Measurements from ENCODE around the gene PTCH2.

The PTCH2 gene

DNA sequence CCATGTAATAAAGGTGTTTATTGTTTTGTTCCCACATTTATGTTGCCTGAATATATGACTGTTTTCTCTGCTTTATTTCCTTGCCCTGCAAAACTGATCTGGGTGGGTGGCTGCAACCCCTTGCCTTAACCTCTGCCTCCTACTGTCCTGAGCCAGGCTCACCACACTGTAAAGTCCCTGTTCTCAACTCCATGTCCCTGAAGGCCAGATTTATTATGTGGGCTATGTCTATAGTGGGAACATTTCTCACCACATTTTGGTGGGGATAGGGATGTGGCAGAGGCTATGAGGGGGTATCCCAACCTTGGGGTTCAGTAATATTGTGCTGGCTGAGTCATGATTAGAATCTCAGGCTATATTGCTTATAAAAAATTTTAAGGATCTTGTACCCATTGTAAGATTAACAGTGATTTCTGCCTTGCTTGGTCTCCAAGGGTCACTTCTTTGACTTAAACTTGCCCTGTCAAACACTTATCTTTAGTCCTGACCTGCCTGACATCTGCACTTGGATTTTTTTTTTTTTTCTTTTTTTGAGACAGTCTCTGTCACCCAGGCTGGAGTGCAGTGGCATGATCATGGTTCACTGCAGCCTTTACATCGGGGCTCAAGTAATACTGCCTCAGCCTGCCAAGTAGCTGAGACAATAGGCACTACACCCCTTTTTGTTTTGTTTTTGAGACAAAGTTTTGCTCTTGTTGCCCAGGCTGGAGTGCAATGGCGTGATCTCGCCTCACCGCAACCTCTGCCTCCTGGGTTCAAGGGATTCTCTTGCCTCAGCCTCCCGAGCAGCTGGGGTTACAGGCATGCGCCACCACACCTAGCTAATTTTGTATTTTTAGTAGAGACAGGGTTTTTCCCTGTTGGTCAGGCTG, 64.1 kb downstream of the PTCH2 start:
- DNase-seq (ENCODE audit: low read depth) = no peak

DNA sequence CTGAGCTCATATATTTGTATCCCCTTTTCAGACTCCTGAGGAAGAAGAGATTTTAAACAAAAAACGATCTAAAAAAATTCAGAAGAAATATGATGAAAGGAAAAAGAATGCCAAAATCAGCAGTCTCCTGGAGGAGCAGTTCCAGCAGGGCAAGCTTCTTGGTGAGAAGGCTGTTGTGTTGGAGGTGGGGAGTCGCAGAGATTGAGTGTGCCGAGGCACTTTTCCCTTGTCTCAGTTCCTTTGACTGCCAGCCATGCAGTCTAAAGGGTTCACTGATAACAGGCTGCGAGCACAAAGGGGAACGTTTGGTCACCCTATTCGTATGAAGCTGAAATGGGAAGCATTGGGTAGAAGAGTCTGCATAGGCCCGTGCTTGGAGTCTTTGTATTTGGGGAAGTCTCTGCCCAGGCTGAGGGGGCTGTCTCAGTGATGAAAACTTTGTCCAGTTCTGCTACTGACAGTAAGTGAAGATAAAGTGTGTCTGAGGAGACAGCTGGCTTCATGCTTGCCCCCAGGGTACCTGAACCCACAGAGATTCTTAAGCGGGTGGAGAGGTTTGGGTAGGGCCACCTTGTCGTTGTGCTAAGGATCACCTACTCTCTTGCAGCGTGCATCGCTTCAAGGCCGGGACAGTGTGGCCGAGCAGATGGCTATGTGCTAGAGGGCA, 65.0 kb downstream of the PTCH2 start:
- no peak for DNase-seq (ENCODE audit: low read depth)

DNA sequence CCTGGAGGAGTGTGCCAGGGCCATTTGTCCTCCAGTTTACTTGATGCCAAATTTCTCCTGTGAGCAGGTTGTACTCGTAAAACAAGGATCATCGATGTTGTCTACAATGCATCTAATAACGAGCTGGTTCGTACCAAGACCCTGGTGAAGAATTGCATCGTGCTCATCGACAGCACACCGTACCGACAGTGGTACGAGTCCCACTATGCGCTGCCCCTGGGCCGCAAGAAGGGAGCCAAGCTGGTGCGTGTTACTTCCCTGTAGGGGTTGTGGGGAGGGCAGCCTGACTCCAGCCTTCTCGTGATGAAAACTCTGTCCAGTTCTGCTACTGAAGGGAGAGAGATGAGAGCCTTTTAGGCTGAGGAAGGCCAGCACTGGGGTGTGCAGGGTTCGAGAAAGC, 65.5 kb downstream of the PTCH2 start:
- no peak for DNase-seq (ENCODE audit: low read depth)

DNA sequence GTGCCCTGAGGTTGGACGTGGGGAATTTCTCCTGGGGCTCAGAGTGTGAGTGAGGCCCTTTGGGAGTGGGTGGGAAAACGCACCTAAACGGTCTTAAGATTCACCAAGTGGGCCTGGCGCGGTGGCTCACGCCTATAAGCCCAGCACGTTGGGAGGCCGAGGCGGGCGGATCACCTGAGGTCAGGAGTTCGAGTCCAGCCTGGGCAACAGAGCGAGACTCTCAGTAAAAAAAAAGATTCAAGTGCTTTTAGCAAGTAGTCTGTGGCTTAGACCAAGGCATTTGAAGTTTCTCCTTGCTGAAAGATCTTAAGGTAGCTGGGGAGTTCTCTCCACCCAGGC, 66.4 kb downstream of the PTCH2 start:
- DNase-seq (ENCODE audit: low read depth) = no peak

DNA sequence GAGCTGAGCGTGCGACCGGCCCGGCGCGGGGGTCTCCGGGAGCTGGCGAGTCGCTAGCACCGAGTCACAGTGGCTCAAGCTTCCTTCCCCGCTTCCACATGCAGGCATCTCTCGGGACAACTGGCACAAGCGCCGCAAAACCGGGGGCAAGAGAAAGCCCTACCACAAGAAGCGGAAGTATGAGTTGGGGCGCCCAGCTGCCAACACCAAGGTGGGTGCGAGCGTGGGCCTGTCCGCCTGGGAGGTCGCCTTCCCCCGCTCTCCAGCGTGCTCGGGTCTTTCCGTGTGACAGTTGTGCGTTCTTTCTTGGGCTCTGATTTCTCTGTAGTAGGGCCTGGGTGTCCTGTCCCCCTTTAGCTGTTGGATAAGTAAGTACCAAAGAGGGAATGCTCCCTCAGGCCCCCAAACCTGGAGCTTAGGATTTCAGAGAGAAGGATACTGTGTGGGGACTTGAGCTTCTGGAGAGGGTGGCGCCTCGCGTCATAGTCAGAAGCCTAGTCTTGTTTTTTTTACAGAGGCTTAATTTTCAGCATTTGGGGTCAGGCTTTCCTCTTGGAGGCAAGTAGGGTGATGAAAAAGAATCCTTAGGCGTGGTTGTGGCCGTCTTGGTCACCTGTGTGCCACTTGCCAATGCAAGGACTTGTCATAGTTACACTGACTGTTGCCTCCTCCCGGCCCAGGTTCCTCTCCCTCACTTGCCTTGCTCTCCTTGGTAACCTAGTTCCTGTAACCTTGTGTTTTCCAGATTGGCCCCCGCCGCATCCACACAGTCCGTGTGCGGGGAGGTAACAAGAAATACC, 66.9 kb downstream of the PTCH2 start:
- peak; percentile 59 for DNase-seq (ENCODE audit: low read depth)

DNA sequence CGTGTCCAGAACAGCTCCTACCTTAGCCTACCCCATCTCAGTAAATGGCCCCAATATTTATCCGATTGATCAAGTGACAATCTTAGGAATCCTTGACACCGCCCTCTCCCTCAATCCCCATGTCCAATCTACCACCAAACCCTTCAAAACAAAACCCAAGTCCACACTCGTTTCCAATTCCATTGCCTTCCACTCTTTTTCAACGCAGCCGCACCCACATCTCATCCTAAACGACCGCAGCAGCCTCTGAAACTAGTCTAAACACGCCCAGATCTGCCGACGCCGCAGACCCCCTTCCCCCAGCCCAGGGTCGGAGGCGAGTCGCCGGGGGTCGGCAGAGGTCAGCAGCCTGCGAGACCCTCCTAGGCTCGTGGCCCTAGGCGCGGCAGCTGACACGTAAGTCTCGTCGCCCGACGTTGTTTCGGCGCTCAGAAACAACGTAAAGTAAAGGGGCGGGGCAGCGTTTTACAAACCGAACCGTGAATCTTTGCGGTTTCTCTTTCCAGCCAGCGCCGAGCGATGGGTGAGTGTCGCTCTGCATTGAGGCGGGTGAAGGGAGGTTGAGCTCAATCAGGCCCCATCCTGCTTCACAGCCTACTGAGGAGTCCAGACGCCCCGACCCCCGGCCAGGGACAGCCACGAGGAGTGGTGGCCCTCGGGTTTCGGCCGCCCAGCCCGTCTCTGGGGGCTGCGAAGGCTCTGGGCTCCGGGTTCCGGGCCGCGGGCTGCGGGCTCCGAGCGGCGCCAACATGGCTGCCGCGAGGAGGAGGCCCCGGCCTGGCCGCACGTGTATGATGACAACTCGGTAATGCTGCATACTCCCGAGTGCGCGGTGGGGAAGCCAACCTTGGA, 67.7 kb downstream of the PTCH2 start, which contains the start of gene RPS8:
RPS8 (plus strand) TSS at position 463 of the 852 bp plus-strand sequence; CDS start at position 520, 57 bp downstream.
- DNase-seq (ENCODE audit: low read depth) = peak; percentile 87

All from stimulated activated CD4-positive, alpha-beta T cell treated with anti-CD3 and anti-CD28 coated beads, Interleukin-2, amount 100 ng/mL, for 4 hours (primary cell).